DND-41 (cell line): ENCODE data around the gene CD70.

ENCODE experiments used
- CTCF ChIP-seq: IDR thresholded peaks from 2 replicates; pipeline ENCODE4 v1.5.1; 2012; ENCODE audit warnings: borderline replicate concordance, low read length, moderate library complexity, mild to moderate bottlenecking; ENCODE audit not compliant: poor library complexity, severe bottlenecking; ENCODE audit errors: extremely low read depth
- EZH2 ChIP-seq: IDR thresholded peaks from 3 replicates; pipeline ENCODE4 v1.6.1; 2012; ENCODE audit warnings: borderline replicate concordance, low read depth, mild to moderate bottlenecking, moderate library complexity, low read length, inconsistent platforms; ENCODE audit not compliant: severe bottlenecking

- TF ChIP-seq CTCF (no peak), EZH2 (no peak)
Measured at GRCh38 chr19:6568816-6569215, 22.1 kb downstream of the CD70 start.
